Thyroid gland (tissue), 4 donors: Measurements from ENCODE around the gene DNAAF5.

Source experiments
- CTCF ChIP-seq, 6 experiments: fragments of 200-600 bp in 3 of 6; fragments of 450-650 bp in 3 of 6; sonication (generic) in 3 of 6; IDR thresholded peaks; one replicate each; pipeline ENCODE4 v1.5.1; 2016 to 2019; ENCODE audit warnings: antibody characterized with exemption in 6 of 6, mild to moderate bottlenecking in 2 of 6, inconsistent platforms in 1 of 6, moderate library complexity in 1 of 6
- POLR2A ChIP-seq, 2 donors: fragments of 450-650 bp; IDR thresholded peaks; one replicate each; pipeline ENCODE4 v1.6.1; 2017; ENCODE audit warnings: antibody characterized with exemption in 2 of 2, mild to moderate bottlenecking in 2 of 2, moderate library complexity in 1 of 2

DNA sequence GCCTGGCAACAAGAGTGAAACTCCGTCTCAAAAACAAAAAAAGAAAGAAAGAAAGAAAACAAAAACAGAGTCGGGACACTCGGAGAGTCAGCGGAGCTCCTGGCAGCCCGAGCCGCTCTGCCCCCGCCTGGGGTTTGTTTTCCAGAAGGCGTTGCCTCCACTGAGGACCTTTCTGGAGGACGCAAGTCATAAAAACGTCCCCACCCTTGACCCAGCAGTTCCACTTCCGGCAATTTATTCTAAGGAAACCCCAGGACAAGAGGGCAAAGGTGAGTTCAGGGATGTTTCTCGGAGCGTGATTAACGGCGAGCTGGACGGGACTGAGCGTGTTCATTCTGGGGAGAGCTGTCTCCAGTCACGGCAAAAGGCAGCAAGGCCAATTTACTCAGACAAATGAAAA is 78.8 kb downstream of the DNAAF5 start:
- TF ChIP-seq CTCF (IDR thresholded peaks at IDR 0.05) (no peak), POLR2A (IDR thresholded peaks at IDR 0.05) (no peak)
